ENCODE data around the gene FEV. TPM values are rescaled to one million over a fixed set of nuclear protein-coding genes. Genes with fewer than 3 reads are reported as not detected.
A peak's percentile ranks its signal among the peaks of the same experiment; 100 is the strongest.

Gene FEV
- total RNA-seq, 1 experiment from 2014 or later = not detected

GRCh38 chr2:219018726-219019125 is 33.7 kb upstream of the FEV start:
- in situ Hi-C loops (cut with HindIII; ENCODE audit: low sequenced_read_pairs) = no loop called here
- no peak for DNase-seq (ENCODE audit: low spot score)

- no peak for DNase-seq (ENCODE audit: low spot score)
- in situ Hi-C loops (cut with HindIII; ENCODE audit: low sequenced_read_pairs) = no loop called here
These were observed 33.3 kb upstream of the FEV start for GRCh38 chr2:219018286-219018685.

- peak; percentile 43 for DNase-seq (ENCODE audit: low spot score)
These were observed 32.4 kb upstream of the FEV start for GRCh38 chr2:219017201-219017931.

GRCh38 chr2:219016721-219017120 is 31.7 kb upstream of the FEV start:
- no peak for DNase-seq (ENCODE audit: low spot score)
- in situ Hi-C loops (cut with HindIII; ENCODE audit: low sequenced_read_pairs) = no loop called here

More at GRCh38 chr2:219017201-219017931, 32.4 kb upstream of the FEV start:
- in situ Hi-C loops (cut with HindIII; ENCODE audit: low sequenced_read_pairs) = no loop called here

GRCh38 chr2:219010873-219011272 is 25.9 kb upstream of the FEV start:
- in situ Hi-C loops (cut with HindIII; ENCODE audit: low sequenced_read_pairs) = no loop called here
- DNase-seq (ENCODE audit: low spot score) = no peak

- in situ Hi-C loops (cut with HindIII; ENCODE audit: low sequenced_read_pairs) = no loop called here
- DNase-seq (ENCODE audit: low spot score) = peak; percentile 19
These were observed 25.3 kb upstream of the FEV start for GRCh38 chr2:219010162-219010756.

- no peak for DNase-seq (ENCODE audit: low spot score)
- in situ Hi-C loops (cut with HindIII; ENCODE audit: low sequenced_read_pairs) = no loop called here
These were observed 24.3 kb upstream of the FEV start for GRCh38 chr2:219009294-219009693.

- in situ Hi-C loops (cut with HindIII; ENCODE audit: low sequenced_read_pairs) = no loop called here
- no peak for DNase-seq (ENCODE audit: low spot score)
These were observed 19.0 kb upstream of the FEV start for GRCh38 chr2:219003979-219004378.

GRCh38 chr2:219003267-219003634 is 18.3 kb upstream of the FEV start:
- DNase-seq (ENCODE audit: low spot score) = no peak

GRCh38 chr2:219002395-219003266 is 17.6 kb upstream of the FEV start:
- in situ Hi-C loops (cut with HindIII; ENCODE audit: low sequenced_read_pairs) = no loop called here
- peak; percentile 29 for DNase-seq (ENCODE audit: low spot score)

More at GRCh38 chr2:219003267-219003634, 18.3 kb upstream of the FEV start:
- in situ Hi-C loops (cut with HindIII; ENCODE audit: low sequenced_read_pairs) = no loop called here

GRCh38 chr2:219001577-219002394 is 16.8 kb upstream of the FEV start:
- no peak for DNase-seq (ENCODE audit: low spot score)
- in situ Hi-C loops (cut with HindIII; ENCODE audit: low sequenced_read_pairs) = no loop called here

GRCh38 chr2:219001100-219001576 is 16.2 kb upstream of the FEV start:
- in situ Hi-C loops (cut with HindIII; ENCODE audit: low sequenced_read_pairs) = no loop called here
- no peak for DNase-seq (ENCODE audit: low spot score)

GRCh38 chr2:219000569-219000960 is 15.6 kb upstream of the FEV start:
- DNase-seq (ENCODE audit: low spot score) = no peak
- in situ Hi-C loops (cut with HindIII; ENCODE audit: low sequenced_read_pairs) = no loop called here

- in situ Hi-C loops (cut with HindIII; ENCODE audit: low sequenced_read_pairs) = no loop called here
- DNase-seq (ENCODE audit: low spot score) = no peak
These were observed 15.0 kb upstream of the FEV start for GRCh38 chr2:218999881-219000568.

- DNase-seq (ENCODE audit: low spot score) = no peak
- in situ Hi-C loops (cut with HindIII; ENCODE audit: low sequenced_read_pairs) = no loop called here
These were observed 14.3 kb upstream of the FEV start for GRCh38 chr2:218999021-218999880.

- no peak for DNase-seq (ENCODE audit: low spot score)
- in situ Hi-C loops (cut with HindIII; ENCODE audit: low sequenced_read_pairs) = no loop called here
These were observed 13.5 kb upstream of the FEV start for GRCh38 chr2:218998414-218999002.

- DNase-seq (ENCODE audit: low spot score) = no peak
- in situ Hi-C loops (cut with HindIII; ENCODE audit: low sequenced_read_pairs) = no loop called here
These were observed 12.7 kb upstream of the FEV start for GRCh38 chr2:218997731-218998130.
